ENCODE data around the gene DMAC2. TPM values are rescaled to one million over a fixed set of nuclear protein-coding genes. Genes with fewer than 3 reads are reported as not detected.
A peak's percentile ranks its signal among the peaks of the same experiment; 100 is the strongest.

The DMAC2 gene
- total and polyA plus RNA-seq, 2 of the 13 experiments (the other 11 are each of a cell fraction or from before 2014, with no cell fraction given): 39.0 to 66.0 TPM

GRCh38 chr19:41426952-41427646, 12.6 kb downstream of the DMAC2 start, which contains the start of gene B3GNT8 (continued):
- no peak for TF ChIP-seq MXD1 (CRISPR knock-in tag; IDR thresholded peaks at IDR 0.05)
- no peak for TF ChIP-seq ZNF512 (CRISPR knock-in tag; IDR thresholded peaks at IDR 0.05)
- 0 out of 2 replicates have a peak, but pooled peaks have one; percentile 22 for TF ChIP-seq ZNF788 (CRISPR knock-in tag; IDR thresholded peaks at IDR 0.05; ENCODE audit: borderline replicate concordance)
- no peak for TF ChIP-seq ZNF768 (CRISPR knock-in tag; IDR thresholded peaks at IDR 0.05)
- TF ChIP-seq KDM2A (CRISPR knock-in tag; IDR thresholded peaks at IDR 0.05; ENCODE audit: borderline replicate concordance, low read depth): peak; percentile 84
- no peak for TF ChIP-seq ZBTB8A (CRISPR knock-in tag; IDR thresholded peaks at IDR 0.05; ENCODE audit: borderline replicate concordance, low read depth)
- TF ChIP-seq ZNF496 (CRISPR knock-in tag; IDR thresholded peaks at IDR 0.05; ENCODE audit: insufficient replicate concordance): no peak
- TF ChIP-seq SMC3 (IDR thresholded peaks at IDR 0.05; ENCODE audit: low read length): no peak
- no peak for TF ChIP-seq ZNF749 (CRISPR knock-in tag; IDR thresholded peaks at IDR 0.05; ENCODE audit: borderline replicate concordance)

Data from HepG2 (cell line).